ENCODE measurements around the gene KIFC3. TPM values are rescaled to one million over a fixed set of nuclear protein-coding genes. Genes with fewer than 3 reads are reported as not detected.
"Not testable (repeated sequence)": the region's sequence is repeated elsewhere in the genome, so short reads cannot be mapped to it uniquely, and the experiment has no call there.

Gene KIFC3
- total RNA-seq, 3 donors from 2014 or later: 15.7 to 36.1 (median 35.1) TPM

GRCh38 chr16:57784334-57784733 lies 18.0 kb downstream of the KIFC3 start:
- no peak for DNase-seq (ENCODE audit: low spot score in 2 of 2)
- Histone ChIP-seq H3K9me3 (no peaks in the 10 kb centered on the region), H3K4me3 (no peak overlapping the region), H3K36me3 (no peaks in the 10 kb centered on the region), H3K27ac (no peak overlapping the region), H3K4me1 (no peaks in the 10 kb centered on the region), H3K27me3 (no peaks in the 10 kb centered on the region)
- intact Hi-C loops (cut with DNase I; ENCODE audit: low total_unique reads): no loop called here
- TF ChIP-seq POLR2AphosphoS5 (IDR thresholded peaks at IDR 0.05) (no peak), POLR2A (IDR thresholded peaks at IDR 0.05) (no peak)
- TF ChIP-seq, protein P1, sequence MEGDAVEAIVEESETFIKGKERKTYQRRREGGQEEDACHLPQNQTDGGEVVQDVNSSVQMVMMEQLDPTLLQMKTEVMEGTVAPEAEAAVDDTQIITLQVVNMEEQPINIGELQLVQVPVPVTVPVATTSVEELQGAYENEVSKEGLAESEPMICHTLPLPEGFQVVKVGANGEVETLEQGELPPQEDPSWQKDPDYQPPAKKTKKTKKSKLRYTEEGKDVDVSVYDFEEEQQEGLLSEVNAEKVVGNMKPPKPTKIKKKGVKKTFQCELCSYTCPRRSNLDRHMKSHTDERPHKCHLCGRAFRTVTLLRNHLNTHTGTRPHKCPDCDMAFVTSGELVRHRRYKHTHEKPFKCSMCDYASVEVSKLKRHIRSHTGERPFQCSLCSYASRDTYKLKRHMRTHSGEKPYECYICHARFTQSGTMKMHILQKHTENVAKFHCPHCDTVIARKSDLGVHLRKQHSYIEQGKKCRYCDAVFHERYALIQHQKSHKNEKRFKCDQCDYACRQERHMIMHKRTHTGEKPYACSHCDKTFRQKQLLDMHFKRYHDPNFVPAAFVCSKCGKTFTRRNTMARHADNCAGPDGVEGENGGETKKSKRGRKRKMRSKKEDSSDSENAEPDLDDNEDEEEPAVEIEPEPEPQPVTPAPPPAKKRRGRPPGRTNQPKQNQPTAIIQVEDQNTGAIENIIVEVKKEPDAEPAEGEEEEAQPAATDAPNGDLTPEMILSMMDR (IDR thresholded peaks at IDR 0.05): no peak

DNA sequence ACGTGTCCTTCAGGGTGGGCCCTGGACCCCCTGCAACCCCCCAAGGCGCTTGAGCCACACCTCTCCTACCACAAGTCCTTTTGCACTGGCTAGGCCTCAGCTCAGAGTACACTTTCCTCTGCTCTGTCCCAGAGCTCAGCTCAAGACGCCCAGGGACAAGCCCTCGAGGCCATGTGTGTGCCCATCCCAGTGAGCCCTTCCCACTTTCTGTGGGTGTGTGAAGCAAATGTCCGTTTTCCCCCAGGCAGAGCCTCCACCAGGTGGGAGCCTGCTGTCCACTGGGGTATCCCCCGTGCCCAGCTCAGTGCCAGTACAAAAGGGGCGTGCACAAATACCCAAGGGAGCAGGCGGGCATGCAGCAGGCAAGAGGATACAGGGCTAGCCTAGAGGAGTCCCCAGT lies 18.4 kb downstream of the KIFC3 start:
- no peaks in the 10 kb centered on the region for H3K36me3 ChIP-seq
- no peak for TF ChIP-seq POLR2AphosphoS5 (IDR thresholded peaks at IDR 0.05)
- TF ChIP-seq POLR2A (IDR thresholded peaks at IDR 0.05): no peak
- TF ChIP-seq, protein P1 (IDR thresholded peaks at IDR 0.05): no peak
- H3K9me3 ChIP-seq: no peaks in the 10 kb centered on the region
- H3K27me3 ChIP-seq: no peaks in the 10 kb centered on the region
- H3K4me1 ChIP-seq: no peaks in the 10 kb centered on the region
- H3K4me3 ChIP-seq: no peak overlapping the region
- intact Hi-C loops (cut with DNase I; ENCODE audit: low total_unique reads): no loop called here
- no peak overlapping the region for H3K27ac ChIP-seq
- no peak for DNase-seq (ENCODE audit: low spot score in 2 of 2)

GRCh38 chr16:57783116-57783515 lies 19.2 kb downstream of the KIFC3 start:
- no peak overlapping the region for H3K4me3 ChIP-seq
- intact Hi-C loops (cut with DNase I; ENCODE audit: low total_unique reads): no loop called here
- H3K27me3 ChIP-seq: no peaks in the 10 kb centered on the region
- no peaks in the 10 kb centered on the region for H3K9me3 ChIP-seq
- TF ChIP-seq POLR2AphosphoS5 (IDR thresholded peaks at IDR 0.05): no peak
- TF ChIP-seq, protein P1 (IDR thresholded peaks at IDR 0.05): no peak
- no peak for TF ChIP-seq POLR2A (IDR thresholded peaks at IDR 0.05)
- no peak overlapping the region for H3K27ac ChIP-seq
- no peaks in the 10 kb centered on the region for H3K4me1 ChIP-seq
- no peak for DNase-seq (ENCODE audit: low spot score in 2 of 2)
- H3K36me3 ChIP-seq: no peaks in the 10 kb centered on the region

DNA sequence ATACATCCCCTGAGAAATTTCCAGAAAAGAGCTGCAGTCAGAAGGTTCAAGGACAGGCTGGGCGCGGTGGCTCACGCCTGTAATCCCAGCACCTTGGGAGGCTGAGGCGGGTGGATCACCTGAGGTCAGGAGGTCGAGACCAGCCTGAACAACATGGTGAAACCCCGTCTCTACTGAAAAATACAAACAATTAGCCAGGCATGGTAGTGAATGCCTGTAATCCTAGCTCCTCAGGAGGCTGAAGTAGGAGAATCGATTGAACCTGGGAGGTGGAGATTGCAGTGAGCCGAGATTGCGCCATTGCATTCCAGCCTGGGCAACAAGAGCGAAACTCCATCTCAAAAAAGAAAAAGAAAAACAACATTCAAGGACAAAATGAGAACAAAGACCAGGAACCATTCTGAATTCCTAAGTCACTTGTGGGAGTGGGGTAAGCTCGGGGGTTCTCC lies 19.7 kb downstream of the KIFC3 start:
- not testable (repeated sequence) for DNase-seq (ENCODE audit: low spot score in 2 of 2)

DNA sequence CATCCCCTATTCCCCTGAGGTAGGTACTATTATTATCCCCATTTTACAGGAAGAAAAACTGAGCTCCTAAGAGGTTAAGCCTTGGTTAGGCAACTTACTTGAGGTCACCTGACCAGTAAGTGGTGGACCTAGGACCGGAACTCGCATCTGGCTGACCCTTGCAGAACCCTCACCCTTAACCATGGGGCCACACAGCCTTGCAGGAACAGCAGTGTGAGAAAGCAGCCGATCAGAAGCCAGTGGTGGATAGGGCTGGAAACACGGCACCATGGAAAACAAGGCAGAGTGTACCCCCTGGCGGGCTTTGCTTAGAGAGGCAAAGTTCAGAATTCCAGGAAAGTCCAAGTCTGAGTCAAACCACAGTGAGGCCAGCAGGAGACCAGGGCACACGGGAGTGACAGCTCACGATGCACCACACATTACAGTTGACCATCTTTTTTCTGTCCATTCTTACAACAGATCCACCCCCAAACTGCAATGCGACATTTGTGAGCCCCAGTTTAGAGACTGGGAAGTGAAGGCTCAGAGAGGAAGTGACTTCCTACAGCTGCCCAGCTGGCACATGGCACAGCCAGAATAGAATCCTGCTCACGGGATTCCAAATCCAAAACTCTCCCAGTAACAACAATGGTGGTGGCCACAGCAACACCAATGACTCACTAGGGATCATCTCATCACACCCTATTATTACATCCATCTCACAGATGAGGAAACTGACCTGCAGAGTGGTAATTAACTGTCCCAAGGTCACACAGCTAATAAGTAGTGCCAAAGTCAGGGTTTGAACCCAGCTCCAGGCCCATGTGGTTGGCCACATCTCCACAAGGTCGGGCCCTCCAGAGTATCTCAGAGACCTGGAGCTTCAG lies 20.3 kb downstream of the KIFC3 start:
- intact Hi-C loops (cut with DNase I; ENCODE audit: low total_unique reads): no loop called here
- H3K36me3 ChIP-seq: no peaks in the 10 kb centered on the region
- H3K4me3 ChIP-seq: no peak overlapping the region
- TF ChIP-seq POLR2A (IDR thresholded peaks at IDR 0.05): no peak
- no peak for DNase-seq (ENCODE audit: low spot score in 2 of 2)
- no peaks in the 10 kb centered on the region for H3K4me1 ChIP-seq
- H3K27ac ChIP-seq: no peak overlapping the region
- H3K27me3 ChIP-seq: no peaks in the 10 kb centered on the region
- H3K9me3 ChIP-seq: no peaks in the 10 kb centered on the region

More for the DNA sequence above, 19.7 kb downstream of the KIFC3 start:
- H3K4me3 ChIP-seq; H3K27ac ChIP-seq; intact Hi-C loops (cut with DNase I; ENCODE audit: low total_unique reads); H3K4me1 ChIP-seq; H3K36me3 ChIP-seq; H3K27me3 ChIP-seq; H3K9me3 ChIP-seq: not testable (repeated sequence)

DNA sequence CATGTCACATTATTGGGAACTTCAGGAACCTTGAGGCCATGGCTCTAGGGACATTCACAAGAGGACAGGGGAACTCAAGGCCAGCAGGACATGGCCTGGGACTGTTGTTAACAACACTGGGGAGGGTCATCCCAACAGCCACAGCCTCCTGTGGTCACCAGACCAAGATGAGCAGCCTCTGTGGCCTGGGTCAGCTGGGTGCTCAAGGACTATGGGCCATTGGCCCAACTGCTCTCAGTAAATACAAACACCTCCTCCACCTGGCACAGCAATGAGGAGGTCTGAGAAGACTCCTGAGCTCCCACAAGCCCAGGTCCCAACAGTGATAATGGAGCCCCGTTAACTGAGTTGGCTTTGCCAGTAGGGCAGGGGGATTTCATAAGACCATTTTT lies 20.9 kb downstream of the KIFC3 start:
- no peak for DNase-seq (ENCODE audit: low spot score in 2 of 2)
- H3K36me3 ChIP-seq: no peaks in the 10 kb centered on the region
- H3K4me3 ChIP-seq: no peak overlapping the region
- intact Hi-C loops (cut with DNase I; ENCODE audit: low total_unique reads): no loop called here
- H3K4me1 ChIP-seq: no peaks in the 10 kb centered on the region
- no peaks in the 10 kb centered on the region for H3K27me3 ChIP-seq
- H3K27ac ChIP-seq: no peak overlapping the region
- H3K9me3 ChIP-seq: no peaks in the 10 kb centered on the region
- no peak for TF ChIP-seq POLR2A (IDR thresholded peaks at IDR 0.05)
- TF ChIP-seq, protein P1 (IDR thresholded peaks at IDR 0.05): no peak
- TF ChIP-seq POLR2AphosphoS5 (IDR thresholded peaks at IDR 0.05): no peak

- intact Hi-C loops (cut with DNase I; ENCODE audit: low total_unique reads); H3K27me3 ChIP-seq; H3K27ac ChIP-seq; H3K36me3 ChIP-seq; H3K4me1 ChIP-seq; H3K9me3 ChIP-seq; DNase-seq (ENCODE audit: low spot score in 2 of 2); H3K4me3 ChIP-seq: not testable (repeated sequence)
Observed at GRCh38 chr16:57779836-57780235, 22.5 kb downstream of the KIFC3 start.

All from breast epithelium (tissue), 4 donors.